OCI-LY3 (cell line): ENCODE results near the gene CNOT9.

ENCODE experiments used
- H2AFZ ChIP-seq: fragments of 200-600, 300-600 bp; shearing (Covaris generic); 2 replicates; pipeline ENCODE4 v1.6.0; 2014; ENCODE audit warnings: antibody characterized with exemption, low read depth, low read length
- H3K27ac ChIP-seq: fragments of 200-600, 300-600 bp; sonication (generic); 2 replicates; pipeline ENCODE4 v1.5.1; 2014; ENCODE audit warnings: mild to moderate bottlenecking, low read length, moderate library complexity, mixed read lengths
- H3K27me3 ChIP-seq: fragments of 200-600, 300-600 bp; sonication (generic); 2 replicates; pipeline ENCODE4 v1.6.1; 2014; ENCODE audit warnings: low read depth, low read length, mixed read lengths
- H3K36me3 ChIP-seq: fragments of 200-600, 300-600 bp; sonication (generic); replicated peaks from 2 replicates; pipeline ENCODE3; 2014; ENCODE audit warnings: low read depth, low read length, mixed read lengths
- H3K4me1 ChIP-seq: fragments of 300-600, 200-600 bp; sonication (generic); 2 replicates; pipeline ENCODE4 v1.6.1; 2014; ENCODE audit warnings: low read length, mixed read lengths
- H3K4me2 ChIP-seq: fragments of 200-600, 300-600 bp; sonication (generic); 2 replicates; pipeline ENCODE4 v1.6.1; 2014; ENCODE audit warnings: low read length, mixed read lengths
- H3K4me3 ChIP-seq: fragments of 300-600, 200-600 bp; sonication (generic); 2 replicates; pipeline ENCODE4 v1.5.1; 2014; ENCODE audit warnings: antibody characterized with exemption, mild to moderate bottlenecking, low read length, moderate library complexity
- H3K79me2 ChIP-seq: fragments of 300-600, 200-600 bp; shearing (Covaris generic); 2 replicates; pipeline ENCODE4 v1.6.1; 2014; ENCODE audit warnings: mild to moderate bottlenecking, low read length, mixed read lengths
- H3K9ac ChIP-seq: fragments of 300-600, 200-600 bp; shearing (Covaris generic); 2 replicates; pipeline ENCODE4 v1.6.0; 2014; ENCODE audit warnings: mild to moderate bottlenecking, low read length, moderate library complexity
- H3K9me3 ChIP-seq: fragments of 200-600, 300-600 bp; shearing (Covaris generic); 2 replicates; pipeline ENCODE4 v1.6.1; 2014; ENCODE audit warnings: low read length, mixed read lengths; ENCODE audit not compliant: insufficient read depth
- H4K20me1 ChIP-seq: fragments of 200-600, 300-600 bp; sonication (generic); 2 replicates; pipeline ENCODE4 v1.6.1; 2016; ENCODE audit warnings: low read length, mixed read lengths; ENCODE audit not compliant: insufficient read depth
- CTCF ChIP-seq: fragments of 200-600, 300-600 bp; sonication (generic); IDR thresholded peaks from 2 replicates; pipeline ENCODE4 v1.5.1; 2014; ENCODE audit warnings: antibody characterized with exemption, low read length, low read depth
- EZH2phosphoT487 ChIP-seq: fragments of 200-600 bp; shearing (Covaris generic); IDR thresholded peaks from 2 replicates; pipeline ENCODE4 v1.6.1; 2018; ENCODE audit warnings: antibody characterized with exemption, mixed run types, low read depth

Gene CNOT9

GRCh38 chr2:218607436-218608115, 38.9 kb downstream of the CNOT9 start, which contains the start of gene PLCD4:
Gene PLCD4 (plus strand): TSS chr2:218607899. CDS start chr2:218615740, 7,841 bp downstream.
- Histone ChIP-seq H3K4me3 (no peak within 1 kb of the TSS), H2AFZ (no peak within 1 kb of the TSS), H3K36me3 (no peaks in the 10 kb centered on the region), H3K4me2 (no peak within 1 kb of the TSS), H3K9ac (no peak within 1 kb of the TSS), H4K20me1 (no peaks in the 10 kb centered on the region), H3K4me1 (no peaks in the 10 kb centered on the region), H3K9me3 (no peaks in the 10 kb centered on the region), H3K79me2 (no peaks in the 10 kb centered on the region), H3K27me3 (peaks cover 14% of the 10 kb centered on the region; the same call in 1 of the 2 replicates), H3K27ac (no peak within 1 kb of the TSS)
- TF ChIP-seq EZH2phosphoT487 (no peak), CTCF (no peak)

GRCh38 chr2:218615868-218616315, 47.3 kb downstream of the CNOT9 start:
- Histone ChIP-seq H3K4me2 (no peak overlapping the region), H3K4me3 (no peak overlapping the region), H3K9me3 (no peaks in the 10 kb centered on the region), H3K79me2 (no peaks in the 10 kb centered on the region), H3K9ac (no peak overlapping the region), H4K20me1 (no peaks in the 10 kb centered on the region), H3K36me3 (no peaks in the 10 kb centered on the region), H2AFZ (no peak overlapping the region), H3K27ac (no peak overlapping the region), H3K4me1 (no peaks in the 10 kb centered on the region), H3K27me3 (no peaks in the 10 kb centered on the region)
- no peak for TF ChIP-seq EZH2phosphoT487
- no peak for TF ChIP-seq CTCF

GRCh38 chr2:218618102-218618860, 49.6 kb downstream of the CNOT9 start:
- no peak for TF ChIP-seq CTCF
- no peak for TF ChIP-seq EZH2phosphoT487

GRCh38 chr2:218621007-218621406, 52.4 kb downstream of the CNOT9 start:
- Histone ChIP-seq H3K9ac (no peak overlapping the region), H3K4me2 (no peak overlapping the region), H3K27ac (no peak overlapping the region), H3K4me3 (no peak overlapping the region), H3K79me2 (no peaks in the 10 kb centered on the region), H2AFZ (no peak overlapping the region), H3K27me3 (no peaks in the 10 kb centered on the region), H4K20me1 (no peaks in the 10 kb centered on the region), H3K36me3 (no peaks in the 10 kb centered on the region), H3K4me1 (peaks cover 17% of the 10 kb centered on the region), H3K9me3 (no peaks in the 10 kb centered on the region)
- TF ChIP-seq EZH2phosphoT487 (no peak), CTCF (no peak)

More at GRCh38 chr2:218618102-218618860, 49.6 kb downstream of the CNOT9 start:
- Histone ChIP-seq H3K4me1 (peaks cover 7% of the 10 kb centered on the region), H3K9me3 (no peaks in the 10 kb centered on the region), H3K79me2 (no peaks in the 10 kb centered on the region), H3K4me3 (no peak overlapping the region), H3K27ac (no peak overlapping the region), H3K36me3 (no peaks in the 10 kb centered on the region), H2AFZ (no peak overlapping the region), H3K27me3 (no peaks in the 10 kb centered on the region), H3K9ac (no peak overlapping the region), H4K20me1 (no peaks in the 10 kb centered on the region), H3K4me2 (no peak overlapping the region)
